DND-41 (cell line): ENCODE data around the gene PSEN1.

Experiments used
- EZH2 ChIP-seq: IDR thresholded peaks from 3 replicates; pipeline ENCODE4 v1.6.1; 2012; ENCODE audit warnings: borderline replicate concordance, low read depth, mild to moderate bottlenecking, moderate library complexity, low read length, inconsistent platforms; ENCODE audit not compliant: severe bottlenecking
- TF ChIP-seq, protein P1 (sequence below): IDR thresholded peaks from 2 replicates; pipeline ENCODE4 v1.5.1; 2012; ENCODE audit warnings: borderline replicate concordance, low read length, moderate library complexity, mild to moderate bottlenecking; ENCODE audit not compliant: poor library complexity, severe bottlenecking; ENCODE audit errors: extremely low read depth

DNA sequence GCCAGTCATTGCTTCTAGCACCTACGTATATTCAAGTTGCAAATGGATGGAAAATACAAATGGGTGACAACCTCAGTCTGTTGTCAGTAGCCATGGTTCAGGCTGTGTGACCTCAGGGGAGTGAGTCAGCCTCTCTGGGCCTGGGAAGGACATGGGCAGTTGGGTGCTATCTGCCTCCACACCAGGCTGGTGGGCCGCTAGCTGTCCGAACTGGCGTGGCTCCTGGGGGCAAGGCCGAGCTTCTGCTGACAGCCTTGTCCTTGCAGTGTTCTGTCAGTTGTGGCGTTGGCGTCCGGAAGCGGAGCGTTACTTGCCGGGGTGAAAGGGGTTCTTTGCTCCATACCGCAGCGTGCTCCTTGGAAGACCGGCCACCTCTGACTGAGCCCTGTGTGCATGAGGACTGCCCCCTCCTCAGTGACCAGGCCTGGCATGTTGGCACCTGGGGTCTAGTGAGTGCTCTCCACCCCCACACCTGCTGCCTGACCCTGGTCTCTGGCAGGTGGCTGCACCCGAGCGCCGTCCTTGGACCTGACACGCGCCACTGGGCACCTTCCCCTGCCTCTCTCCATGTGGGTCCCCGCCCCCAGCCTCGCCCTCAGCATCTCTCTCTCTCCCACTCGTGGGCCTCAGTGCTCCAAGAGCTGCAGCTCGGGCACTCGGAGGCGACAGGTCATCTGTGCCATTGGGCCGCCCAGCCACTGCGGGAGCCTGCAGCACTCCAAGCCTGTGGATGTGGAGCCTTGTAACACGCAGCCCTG, 118.1 kb downstream of the PSEN1 start:
- TF ChIP-seq, protein P1, sequence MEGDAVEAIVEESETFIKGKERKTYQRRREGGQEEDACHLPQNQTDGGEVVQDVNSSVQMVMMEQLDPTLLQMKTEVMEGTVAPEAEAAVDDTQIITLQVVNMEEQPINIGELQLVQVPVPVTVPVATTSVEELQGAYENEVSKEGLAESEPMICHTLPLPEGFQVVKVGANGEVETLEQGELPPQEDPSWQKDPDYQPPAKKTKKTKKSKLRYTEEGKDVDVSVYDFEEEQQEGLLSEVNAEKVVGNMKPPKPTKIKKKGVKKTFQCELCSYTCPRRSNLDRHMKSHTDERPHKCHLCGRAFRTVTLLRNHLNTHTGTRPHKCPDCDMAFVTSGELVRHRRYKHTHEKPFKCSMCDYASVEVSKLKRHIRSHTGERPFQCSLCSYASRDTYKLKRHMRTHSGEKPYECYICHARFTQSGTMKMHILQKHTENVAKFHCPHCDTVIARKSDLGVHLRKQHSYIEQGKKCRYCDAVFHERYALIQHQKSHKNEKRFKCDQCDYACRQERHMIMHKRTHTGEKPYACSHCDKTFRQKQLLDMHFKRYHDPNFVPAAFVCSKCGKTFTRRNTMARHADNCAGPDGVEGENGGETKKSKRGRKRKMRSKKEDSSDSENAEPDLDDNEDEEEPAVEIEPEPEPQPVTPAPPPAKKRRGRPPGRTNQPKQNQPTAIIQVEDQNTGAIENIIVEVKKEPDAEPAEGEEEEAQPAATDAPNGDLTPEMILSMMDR: no peak
- TF ChIP-seq EZH2: no peak
